ENCODE results near the gene AKAP13. TPM values are rescaled to one million over a fixed set of nuclear protein-coding genes. Genes with fewer than 3 reads are reported as not detected.

The AKAP13 gene
- polyA plus RNA-seq, 3 donors: 47.9 to 99.7 (median 92.6) TPM

DNA sequence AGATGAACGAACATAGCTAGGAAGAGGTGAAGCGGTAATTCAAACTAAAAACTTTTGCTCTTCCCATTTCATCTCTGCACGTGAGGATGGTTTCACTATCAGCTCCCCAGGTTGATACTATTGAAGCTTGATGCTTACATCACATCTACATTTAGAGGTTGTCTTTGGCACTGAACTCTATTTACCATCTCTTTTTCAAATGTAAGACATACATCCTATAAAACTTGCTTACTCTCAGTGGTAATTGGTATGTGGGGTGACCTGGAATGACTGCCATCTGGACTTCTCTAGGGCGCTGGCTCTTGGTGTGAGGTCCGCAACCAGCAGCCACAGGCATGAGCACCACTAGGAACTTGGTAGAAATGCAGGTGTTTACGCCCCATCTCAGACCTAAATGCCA, 118.1 kb downstream of the AKAP13 start:
- H3K9me3 ChIP-seq (replicated peaks in 1 of 2; ENCODE audit: control insufficient read depth in 1 of 2, insufficient read depth in 1 of 2, low read length in 2 of 2): no peaks in the 10 kb centered on the region
- no peak for TF ChIP-seq CTCF (IDR thresholded peaks at IDR 0.05)
- no peak overlapping the region for H3K4me2 ChIP-seq (replicated peaks; ENCODE audit: extremely low read depth, low read length, poor library complexity, severe bottlenecking)
- Mint-ChIP-seq H3K27ac (no peak overlapping the region), H3K4me3 (no peak overlapping the region), H3K4me1 (peaks cover 11% of the 10 kb centered on the region), H3K27me3 (ENCODE audit: low read depth in 3 of 3) (peaks cover 0 to 6% (median 1%) of the 10 kb centered on the region in 3 donors), H3K36me3 (peaks cover 0 to 4% of the 10 kb centered on the region in 2 donors), H3K9me3 (peaks cover 0 to 2% (median 0%) of the 10 kb centered on the region in 7 donors)
- no peak for DNase-seq
- H3K27ac ChIP-seq (ENCODE audit: low read depth in 1 of 2, low read length in 2 of 2): no peak overlapping the region
- H4K20me1 ChIP-seq (ENCODE audit: insufficient read depth, low read length): peaks cover 4% of the 10 kb centered on the region
- H3K4me1 ChIP-seq (ENCODE audit: control insufficient read depth in 1 of 2, insufficient read depth in 2 of 2, low read length in 2 of 2): peaks cover 0 to 2% of the 10 kb centered on the region in 2 donors
- intact Hi-C loops (cut with micrococcal nuclease): no loop called here
- H3K27me3 ChIP-seq (ENCODE audit: control insufficient read depth in 2 of 2, insufficient read depth in 2 of 2, low read length in 2 of 2): no peaks in the 10 kb centered on the region
- H3K9ac ChIP-seq (ENCODE audit: insufficient read depth, low read length, poor library complexity, severe bottlenecking): no peak overlapping the region
- H3K36me3 ChIP-seq (replicated peaks in 1 of 2; ENCODE audit: control insufficient read depth in 1 of 2, insufficient read depth in 2 of 2, low read length in 2 of 2): no peaks in the 10 kb centered on the region
- H3K4me3 ChIP-seq (replicated peaks in 1 of 3; ENCODE audit: low read depth in 2 of 3, low read length in 3 of 3): no peak overlapping the region
- H3K79me2 ChIP-seq (ENCODE audit: insufficient read depth, low read length): peaks cover 16% of the 10 kb centered on the region
- no peak overlapping the region for H2AFZ ChIP-seq (ENCODE audit: insufficient read depth, low read depth, low read length, poor library complexity, severe bottlenecking)
- WGBS (ENCODE audit: insufficient coverage): 100% methylated on average over 1 of the region's 6 CpGs

- H3K79me2 ChIP-seq (ENCODE audit: insufficient read depth, low read length): peaks cover 19% of the 10 kb centered on the region
- H3K4me3 ChIP-seq (replicated peaks in 1 of 3; ENCODE audit: low read depth in 2 of 3, low read length in 3 of 3): no peak overlapping the region
- no peak for TF ChIP-seq CTCF (IDR thresholded peaks at IDR 0.05)
- no peak overlapping the region for H3K9ac ChIP-seq (ENCODE audit: insufficient read depth, low read length, poor library complexity, severe bottlenecking)
- H3K9me3 ChIP-seq (replicated peaks in 1 of 2; ENCODE audit: control insufficient read depth in 1 of 2, insufficient read depth in 1 of 2, low read length in 2 of 2): no peaks in the 10 kb centered on the region
- WGBS (ENCODE audit: insufficient coverage): 86% methylated on average over 3 of the region's 7 CpGs
- Mint-ChIP-seq H3K36me3 (peaks cover 0 to 4% of the 10 kb centered on the region in 2 donors), H3K27me3 (ENCODE audit: low read depth in 3 of 3) (peaks cover 0 to 6% (median 0%) of the 10 kb centered on the region in 3 donors), H3K4me1 (peaks cover 11% of the 10 kb centered on the region), H3K4me3 (no peak overlapping the region), H3K9me3 (peaks cover 0 to 2% (median 0%) of the 10 kb centered on the region in 7 donors), H3K27ac (no peak overlapping the region)
- H3K36me3 ChIP-seq (replicated peaks in 1 of 2; ENCODE audit: control insufficient read depth in 1 of 2, insufficient read depth in 2 of 2, low read length in 2 of 2): no peaks in the 10 kb centered on the region
- peaks cover under 1 to 2% of the 10 kb centered on the region in 2 donors for H3K4me1 ChIP-seq (ENCODE audit: control insufficient read depth in 1 of 2, insufficient read depth in 2 of 2, low read length in 2 of 2)
- no peak overlapping the region for H2AFZ ChIP-seq (ENCODE audit: insufficient read depth, low read depth, low read length, poor library complexity, severe bottlenecking)
- no peaks in the 10 kb centered on the region for H3K27me3 ChIP-seq (ENCODE audit: control insufficient read depth in 2 of 2, insufficient read depth in 2 of 2, low read length in 2 of 2)
- intact Hi-C loops (cut with micrococcal nuclease): no loop called here
- no peak overlapping the region for H3K4me2 ChIP-seq (replicated peaks; ENCODE audit: extremely low read depth, low read length, poor library complexity, severe bottlenecking)
- no peak for DNase-seq
- no peak overlapping the region for H3K27ac ChIP-seq (ENCODE audit: low read depth in 1 of 2, low read length in 2 of 2)
- peaks cover 4% of the 10 kb centered on the region for H4K20me1 ChIP-seq (ENCODE audit: insufficient read depth, low read length)
These were observed 119.0 kb downstream of the AKAP13 start for GRCh38 chr15:85499371-85499887.
